BJ (cell line): Measurements from ENCODE around the gene STXBP2. TPM values are rescaled to one million over a fixed set of nuclear protein-coding genes. Genes with fewer than 3 reads are reported as not detected.

Source experiments
- CTCF ChIA-PET: fragments of 350-600 bp; formaldehyde crosslinking; extraction: SDS; loops from one replicate; lab custom pipeline; 2021; ENCODE audit warnings: antibody characterized with exemption, inconsistent platforms; lab: Yijun Ruan, JAX
- POLR2A ChIA-PET: fragments of 300-600 bp; sonication (Branson Sonifier 250); formaldehyde crosslinking; extraction: SDS; loops from one replicate; lab custom pipeline; 2021; ENCODE audit warnings: antibody characterized with exemption; lab: Charles Lee
- DNase-seq: peaks from one replicate; pipeline ENCODE4 v3.0.0-alpha.2; 2011; ENCODE audit warnings: low read depth
- H3K27me3 ChIP-seq: 2 replicates; pipeline ENCODE4 v1.6.0; 2011; ENCODE audit warnings: low read length; ENCODE audit not compliant: control insufficient read depth, insufficient read depth
- H3K36me3 ChIP-seq: 2 replicates; pipeline ENCODE4 v1.5.1; 2011; ENCODE audit warnings: low read length; ENCODE audit not compliant: control insufficient read depth, insufficient read depth
- H3K4me3 ChIP-seq: 2 replicates; pipeline ENCODE4 v1.5.1; 2011; ENCODE audit warnings: low read depth, mild to moderate bottlenecking, control low read depth, low read length
- CTCF ChIP-seq: IDR thresholded peaks from 2 replicates; pipeline ENCODE4 v1.5.1; 2011; ENCODE audit warnings: low read depth, mild to moderate bottlenecking, control low read depth, inconsistent platforms, low read length, moderate library complexity; ENCODE audit not compliant: insufficient read depth
- polyA plus RNA-seq: library from polyadenylated mRNA; depleted of rRNA; stranded (reverse); fragments of >200 nt; gene quantifications from 2 replicates; pipeline ENCODE4 v1.2.3, GENCODE V29; 2011

Gene STXBP2
- polyA plus RNA-seq, 1 experiment = 39.4 TPM

- no peak for DNase-seq
- POLR2A ChIA-PET = no interaction called here
- no peak for TF ChIP-seq CTCF
- CTCF ChIA-PET = interaction anchor here (1.2 to 2.8 kb wide), 3 partner anchors 13 to 162 kb away, joined by 3 to 15 read pairs (median 4); partner anchors contain the start of gene TRAPPC5
- Histone ChIP-seq H3K4me3 (peak overlapping the region; percentile 57), H3K27me3 (no peaks in the 10 kb centered on the region), H3K36me3 (peaks cover under 1% of the 10 kb centered on the region)
Observed at GRCh38 chr19:7637374-7638256, 705 bp downstream of the STXBP2 start.

- no peak overlapping the region for H3K4me3 ChIP-seq
- DNase-seq = no peak
- H3K36me3 ChIP-seq = peaks cover 2% of the 10 kb centered on the region
- CTCF ChIA-PET = interaction anchor here (0.7 to 2.8 kb wide), 2 partner anchors 12 to 42 kb away, joined by 3 to 15 read pairs; partner anchors contain the start of gene TRAPPC5
- no peak for TF ChIP-seq CTCF
- no peaks in the 10 kb centered on the region for H3K27me3 ChIP-seq
- POLR2A ChIA-PET = no interaction called here
Observed at GRCh38 chr19:7638802-7639465, 2.0 kb downstream of the STXBP2 start.

GRCh38 chr19:7639863-7640348 lies 3.0 kb downstream of the STXBP2 start:
- Histone ChIP-seq H3K4me3 (no peak overlapping the region), H3K27me3 (no peaks in the 10 kb centered on the region), H3K36me3 (peaks cover 2% of the 10 kb centered on the region)
- TF ChIP-seq CTCF = no peak
- ChIA-PET POLR2A (no interaction called here), CTCF (no interaction called here)
- no peak for DNase-seq

- H3K4me3 ChIP-seq = no peak overlapping the region
- no peaks in the 10 kb centered on the region for H3K27me3 ChIP-seq
- peaks cover 2% of the 10 kb centered on the region for H3K36me3 ChIP-seq
- no peak for DNase-seq
- TF ChIP-seq CTCF = no peak
- POLR2A ChIA-PET = no interaction called here
- CTCF ChIA-PET = interaction anchor here (0.5 to 2.7 kb wide), 3 partner anchors 11 to 486 kb away, joined by 3 to 11 read pairs (median 4); no protein-coding TSS in a partner anchor
Observed at GRCh38 chr19:7640803-7641202, 3.9 kb downstream of the STXBP2 start.
